SK-N-SH (cell line): ENCODE data around the gene CXorf38.

Source experiments
- CTCF ChIP-seq: fragments of 200-600 bp; sonication (generic); IDR thresholded peaks from 2 replicates; pipeline ENCODE4 v1.6.1; 2017; ENCODE audit warnings: antibody characterized with exemption, mild to moderate bottlenecking, moderate library complexity
- FOSL2 ChIP-seq: IDR thresholded peaks from 2 replicates; pipeline ENCODE4 v1.4.0; 2012; ENCODE audit warnings: low read depth, mild to moderate bottlenecking, moderate library complexity, borderline replicate concordance
- FOXJ3 ChIP-seq: sonication (generic); formaldehyde crosslinking; IDR thresholded peaks from 2 replicates; pipeline ENCODE4 v1.5.1; 2020; ENCODE audit warnings: mild to moderate bottlenecking, missing genetic modification reagents
- MAX ChIP-seq: IDR thresholded peaks from 2 replicates; pipeline ENCODE4 v1.4.0; 2012; ENCODE audit warnings: low read depth
- NFIC ChIP-seq: IDR thresholded peaks from 2 replicates; pipeline ENCODE4 v1.4.0; 2012; ENCODE audit warnings: borderline replicate concordance
- POLR2AphosphoS5 ChIP-seq: IDR thresholded peaks from 2 replicates; pipeline ENCODE4 v1.6.1; 2012; ENCODE audit warnings: low read depth, low read length
- RXRA ChIP-seq: IDR thresholded peaks from 2 replicates; pipeline ENCODE4 v1.4.0; 2012; ENCODE audit warnings: low read depth, mild to moderate bottlenecking, borderline replicate concordance
- SIN3A ChIP-seq: IDR thresholded peaks from 2 replicates; pipeline ENCODE4 v1.6.1; 2012; ENCODE audit warnings: low read depth, mild to moderate bottlenecking, low read length, moderate library complexity, borderline replicate concordance
- TAF1 ChIP-seq: IDR thresholded peaks from 2 replicates; pipeline ENCODE4 v1.6.1; 2012; ENCODE audit warnings: low read depth, mild to moderate bottlenecking, low read length, moderate library complexity, borderline replicate concordance
- YY1 ChIP-seq: IDR thresholded peaks from 2 replicates; pipeline ENCODE4 v1.4.0; 2012; ENCODE audit warnings: low read depth, mild to moderate bottlenecking

GRCh38 chrX:40684092-40684491 lies 36.7 kb upstream of the CXorf38 start:
- TF ChIP-seq CTCF (no peak), RXRA (no peak), POLR2AphosphoS5 (no peak), MAX (no peak), FOXJ3 (CRISPR knock-in tag) (no peak), SIN3A (no peak), YY1 (no peak), NFIC (no peak), FOSL2 (no peak), TAF1 (no peak)
